GM23248 (cell line): ENCODE measurements around the gene SCP2. TPM values are rescaled to one million over a fixed set of nuclear protein-coding genes. Genes with fewer than 3 reads are reported as not detected.

Experiments
- DNase-seq: peaks from one replicate; pipeline ENCODE4 v3.0.0-alpha.2; 2015
- H2AFZ ChIP-seq: fragments of 200-600 bp; sonication (generic); 2 replicates; pipeline ENCODE4 v1.6.1; 2016; ENCODE audit warnings: antibody characterized with exemption
- H3F3A ChIP-seq: fragments of 200-600 bp; sonication (generic); 2 replicates; pipeline ENCODE4 v1.6.1; 2016; ENCODE audit warnings: mild to moderate bottlenecking, antibody characterized with exemption, mixed run types; ENCODE audit not compliant: insufficient read depth
- H3K27ac ChIP-seq: fragments of 200-600 bp; sonication (generic); 2 replicates; pipeline ENCODE4 v1.5.1; 2016; ENCODE audit warnings: mild to moderate bottlenecking
- H3K27me3 ChIP-seq: fragments of 200-600 bp; sonication (generic); replicated peaks from 2 replicates; pipeline ENCODE4 v1.6.1; 2016; ENCODE audit warnings: mild to moderate bottlenecking; ENCODE audit not compliant: insufficient read depth
- H3K36me3 ChIP-seq: fragments of 200-600 bp; sonication (generic); 2 replicates; pipeline ENCODE4 v1.6.1; 2016; ENCODE audit warnings: low read depth, mild to moderate bottlenecking
- H3K4me1 ChIP-seq: fragments of 200-600 bp; sonication (generic); 2 replicates; pipeline ENCODE4 v1.6.1; 2016; ENCODE audit warnings: mild to moderate bottlenecking; ENCODE audit not compliant: insufficient read depth
- H3K4me2 ChIP-seq: fragments of 200-600 bp; sonication (generic); one replicate; pipeline ENCODE4 v1.6.1; 2016; ENCODE audit warnings: mild to moderate bottlenecking; ENCODE audit not compliant: unreplicated experiment
- H3K4me3 ChIP-seq: fragments of 200-600 bp; sonication (generic); 2 replicates; pipeline ENCODE4 v1.5.1; 2016; ENCODE audit warnings: mild to moderate bottlenecking
- H3K79me2 ChIP-seq: fragments of 200-600 bp; sonication (generic); 2 replicates; pipeline ENCODE4 v1.6.1; 2016; ENCODE audit warnings: mild to moderate bottlenecking; ENCODE audit not compliant: insufficient read depth
- H3K9ac ChIP-seq: fragments of 200-600 bp; sonication (generic); 2 replicates; pipeline ENCODE4 v1.6.1; 2016; ENCODE audit warnings: mild to moderate bottlenecking
- H3K9me2 ChIP-seq: fragments of 200-600 bp; sonication (generic); 2 replicates; pipeline ENCODE4 v1.6.1; 2016; ENCODE audit warnings: mixed run types, mild to moderate bottlenecking, moderate library complexity; ENCODE audit not compliant: insufficient read depth
- H3K9me3 ChIP-seq: fragments of 200-600 bp; sonication (generic); one replicate; pipeline ENCODE4 v1.6.1; 2017; ENCODE audit warnings: low read depth
- H4K20me1 ChIP-seq: fragments of 200-600 bp; sonication (generic); 2 replicates; pipeline ENCODE4 v1.6.0; 2016; ENCODE audit not compliant: insufficient read depth
- EZH2 ChIP-seq: fragments of 200-600 bp; sonication (generic); IDR thresholded peaks from 2 replicates; pipeline ENCODE4 v1.6.1; 2018; ENCODE audit warnings: antibody characterized with exemption, mild to moderate bottlenecking; ENCODE audit not compliant: insufficient read depth, poor library complexity, severe bottlenecking
- EZH2phosphoT487 ChIP-seq: fragments of 200-600 bp; sonication (generic); IDR thresholded peaks from 2 replicates; pipeline ENCODE4 v1.6.1; 2018; ENCODE audit warnings: antibody characterized with exemption, moderate library complexity, mild to moderate bottlenecking, low read depth; ENCODE audit not compliant: insufficient read depth
- WGBS, 2 experiments: methylation state at CpG; one replicate each; pipeline ENCODE4 v1.1.6; 2015 to 2017; ENCODE audit warnings: low lambda C conversion rate in 2 of 2, low coverage in 1 of 2; ENCODE audit errors: missing lambda C conversion rate in 2 of 2; 5-methylcytosine and 5-hydroxymethylcytosine counted together
- in situ Hi-C: fragments of 300-500 bp; cut with MboI; formaldehyde crosslinking; loops from 2 replicates; pipeline ENCODE4 v1.15.0; 2020
- polyA plus RNA-seq: library from polyadenylated mRNA; unstranded; fragments of >200 nt; fragmentation: Nextera tagmentation; extraction: Ambion mirVana; gene quantifications from 2 replicates; pipeline ENCODE4 v1.2.1, GENCODE V29; 2016
- total RNA-seq: library from RNA; depleted of rRNA; stranded (reverse); fragments of >200 nt; shearing (Covaris generic); gene quantifications from 2 replicates; pipeline ENCODE4 v1.2.3, GENCODE V29; 2014

The SCP2 gene
- total and polyA plus RNA-seq, 2 experiments from 2014 or later = 209 to 257 TPM

DNA sequence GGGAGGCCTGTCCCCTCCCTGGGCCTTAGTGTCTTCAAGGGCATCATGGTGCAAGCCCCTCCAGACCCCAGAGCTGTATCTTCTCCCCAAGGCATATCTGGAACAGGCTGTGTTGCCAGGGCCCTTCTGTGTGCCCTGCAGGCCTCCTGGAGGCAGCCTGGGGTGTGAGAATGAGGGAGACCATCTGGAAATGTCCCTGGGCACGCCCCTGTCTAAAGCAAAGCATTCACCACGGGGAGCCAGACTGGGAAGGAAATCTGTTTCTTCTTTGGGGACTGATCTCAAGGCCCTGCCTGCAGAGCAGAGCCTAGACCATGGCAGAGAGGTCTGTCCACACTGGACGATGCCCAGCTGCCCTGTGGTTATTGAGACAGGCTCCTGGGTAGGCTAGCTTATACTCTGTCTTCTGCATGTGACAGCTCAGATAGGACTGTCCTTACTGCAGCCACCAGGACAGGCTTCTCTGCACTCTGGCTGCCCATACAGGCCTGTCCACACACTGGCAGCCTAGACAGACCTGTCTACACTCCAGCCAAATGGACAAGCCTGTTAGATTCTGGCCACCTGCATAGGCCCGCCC lies 159.5 kb downstream of the SCP2 start:
- no peak overlapping the region for H3K9ac ChIP-seq
- H3K4me1 ChIP-seq = peaks cover 8% of the 10 kb centered on the region
- no peaks in the 10 kb centered on the region for H3K36me3 ChIP-seq
- no peaks in the 10 kb centered on the region for H3K27me3 ChIP-seq
- no peaks in the 10 kb centered on the region for H3K9me2 ChIP-seq
- TF ChIP-seq EZH2 (no peak), EZH2phosphoT487 (no peak)
- H3K9me3 ChIP-seq = no peaks in the 10 kb centered on the region
- H4K20me1 ChIP-seq = no peaks in the 10 kb centered on the region
- no peak for DNase-seq
- H3K4me2 ChIP-seq = no peak overlapping the region
- H2AFZ ChIP-seq = no peak overlapping the region
- in situ Hi-C loops = no loop called here
- H3K79me2 ChIP-seq = no peaks in the 10 kb centered on the region
- H3F3A ChIP-seq = no peaks in the 10 kb centered on the region
- 58 to 68% methylated on average over 4 of the region's 4 CpGs for WGBS, 2 experiments
- no peak overlapping the region for H3K27ac ChIP-seq
- H3K4me3 ChIP-seq = no peak overlapping the region

- Histone ChIP-seq H4K20me1 (no peaks in the 10 kb centered on the region), H3K9me2 (no peaks in the 10 kb centered on the region), H3K4me2 (no peak overlapping the region), H3K27ac (no peak overlapping the region), H3K27me3 (no peaks in the 10 kb centered on the region), H3F3A (no peaks in the 10 kb centered on the region), H3K79me2 (no peaks in the 10 kb centered on the region), H2AFZ (no peak overlapping the region), H3K4me1 (peaks cover 8% of the 10 kb centered on the region), H3K9ac (no peak overlapping the region), H3K9me3 (no peaks in the 10 kb centered on the region), H3K36me3 (no peaks in the 10 kb centered on the region), H3K4me3 (no peak overlapping the region)
- 88 to 91% methylated on average over 25 to 27 of the region's 27 CpGs for WGBS, 2 experiments
- DNase-seq = no peak
- in situ Hi-C loops = no loop called here
- TF ChIP-seq EZH2phosphoT487 = no peak
- TF ChIP-seq EZH2 = no peak
These were observed 160.5 kb downstream of the SCP2 start for GRCh38 chr1:53087332-53088285.

DNA sequence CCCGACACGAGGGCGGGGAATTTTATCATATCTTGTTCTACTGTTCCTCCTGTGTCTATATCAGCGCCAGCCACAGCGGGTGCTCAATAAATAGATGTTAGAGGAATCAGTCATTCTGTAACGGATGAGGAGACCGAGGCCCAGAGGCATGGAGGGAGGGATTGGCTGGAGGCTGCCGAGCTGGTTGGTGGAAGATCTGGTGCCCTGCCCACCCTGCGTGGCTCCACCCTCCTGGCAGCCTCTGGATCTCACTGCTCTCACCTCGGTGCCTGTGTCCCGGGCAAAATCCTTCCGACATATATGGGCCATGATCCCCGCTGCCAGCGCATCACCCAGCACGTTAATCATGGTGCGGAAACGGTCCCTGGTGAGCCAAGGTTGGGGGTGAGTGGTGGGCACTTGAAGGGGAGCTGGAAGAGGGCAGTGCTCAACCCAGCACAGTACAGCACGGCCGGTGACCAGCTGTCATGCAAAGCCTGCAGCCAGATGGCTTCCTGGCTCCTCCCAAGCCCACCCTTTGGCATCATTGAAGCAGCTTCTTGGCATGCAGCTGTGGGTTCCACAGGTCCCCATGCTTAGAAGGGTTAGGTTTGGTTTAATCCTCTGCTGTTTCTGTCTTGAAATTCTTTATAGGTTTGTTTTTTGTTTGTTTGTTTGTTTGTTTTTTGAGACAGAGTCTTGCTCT lies 161.7 kb downstream of the SCP2 start:
- DNase-seq = no peak
- no peaks in the 10 kb centered on the region for H3K9me2 ChIP-seq
- no peak overlapping the region for H3K27ac ChIP-seq
- H3K79me2 ChIP-seq = no peaks in the 10 kb centered on the region
- WGBS, 2 experiments = 70 to 76% methylated on average over 18 to 19 of the region's 19 CpGs
- TF ChIP-seq EZH2phosphoT487 (no peak), EZH2 (no peak)
- H3K4me2 ChIP-seq = peak overlapping the region; percentile 7
- no peak overlapping the region for H2AFZ ChIP-seq
- H3K27me3 ChIP-seq = no peaks in the 10 kb centered on the region
- in situ Hi-C loops = no loop called here
- no peaks in the 10 kb centered on the region for H3F3A ChIP-seq
- H4K20me1 ChIP-seq = no peaks in the 10 kb centered on the region
- H3K4me3 ChIP-seq = no peak overlapping the region
- no peaks in the 10 kb centered on the region for H3K36me3 ChIP-seq
- no peak overlapping the region for H3K9ac ChIP-seq
- peaks cover 8% of the 10 kb centered on the region for H3K4me1 ChIP-seq
- no peaks in the 10 kb centered on the region for H3K9me3 ChIP-seq

DNA sequence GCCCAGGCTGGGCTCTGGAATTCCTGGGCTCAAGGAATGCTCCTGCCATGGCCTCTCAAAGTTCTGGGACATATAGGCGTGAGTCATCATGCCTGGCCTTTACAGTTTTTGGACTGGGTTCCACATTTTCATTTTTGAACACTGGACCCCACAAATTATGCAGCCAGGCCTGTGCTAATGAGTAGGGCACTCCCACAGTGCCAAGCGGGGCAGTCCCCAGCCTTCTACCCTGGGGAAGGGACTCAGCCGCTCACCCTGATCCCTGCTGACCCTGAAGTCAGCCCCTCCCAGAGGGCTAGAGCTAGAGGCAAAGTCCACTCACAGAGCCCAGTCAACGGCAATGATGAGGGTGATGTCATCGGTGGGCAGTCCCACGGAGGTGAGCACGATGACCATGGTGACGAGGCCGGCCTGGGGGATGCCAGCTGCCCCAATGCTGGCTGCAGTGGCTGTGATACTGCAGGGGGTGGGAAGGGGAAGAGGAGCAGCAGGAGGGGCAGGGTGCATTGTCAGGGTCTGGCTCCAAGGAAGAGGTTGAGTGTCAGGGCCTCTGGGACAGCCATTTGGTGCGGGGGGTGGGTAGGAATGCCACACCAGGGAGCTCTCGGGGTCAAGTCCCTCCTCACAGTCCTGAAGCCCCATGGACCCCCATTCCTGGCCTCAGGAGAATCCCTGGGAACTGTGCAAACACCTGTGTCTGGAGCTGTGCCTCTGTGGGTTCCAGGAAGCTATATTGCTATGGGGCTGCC lies 162.6 kb downstream of the SCP2 start:
- peak overlapping the region; percentile 7 for H3K4me2 ChIP-seq
- no peaks in the 10 kb centered on the region for H3K36me3 ChIP-seq
- peak; percentile 48 for DNase-seq
- no peak for TF ChIP-seq EZH2phosphoT487
- no peak for TF ChIP-seq EZH2
- in situ Hi-C loops = no loop called here
- H3K27me3 ChIP-seq = no peaks in the 10 kb centered on the region
- peaks cover 8% of the 10 kb centered on the region for H3K4me1 ChIP-seq
- H2AFZ ChIP-seq = no peak overlapping the region
- no peaks in the 10 kb centered on the region for H3K9me2 ChIP-seq
- H3K79me2 ChIP-seq = no peaks in the 10 kb centered on the region
- no peaks in the 10 kb centered on the region for H3F3A ChIP-seq
- H3K9ac ChIP-seq = no peak overlapping the region
- no peaks in the 10 kb centered on the region for H3K9me3 ChIP-seq
- H4K20me1 ChIP-seq = no peaks in the 10 kb centered on the region
- H3K27ac ChIP-seq = no peak overlapping the region
- no peak overlapping the region for H3K4me3 ChIP-seq
- whole genome bisulfite sequencing, 2 experiments = 87 to 91% methylated on average over 11 of the region's 11 CpGs
